Measurements from ENCODE around the gene LRRC51. TPM values are rescaled to one million over a fixed set of nuclear protein-coding genes. Genes with fewer than 3 reads are reported as not detected.

Gene LRRC51
- total and polyA plus RNA-seq, 2 of the 4 experiments (the other 2 are of a cell fraction) = 5.3 to 5.6 TPM

GRCh38 chr11:72084965-72085364, 4.3 kb downstream of the LRRC51 start:
- Histone ChIP-seq H3K9me3 (ENCODE audit: control insufficient read depth, insufficient read depth, low read length) (no peaks in the 10 kb centered on the region), H3K4ac (ENCODE audit: low read depth, low read length) (no peak overlapping the region), H3K9ac (ENCODE audit: low read depth, low read length) (no peak overlapping the region), H4K5ac (ENCODE audit: low read depth, low read length) (no peak overlapping the region), H3K27me3 (ENCODE audit: control insufficient read depth, insufficient read depth, low read length) (no peaks in the 10 kb centered on the region), H2BK20ac (ENCODE audit: low read depth, low read length) (no peak overlapping the region), H3K23ac (ENCODE audit: low read depth, low read length) (no peak overlapping the region), H2BK15ac (ENCODE audit: low read depth, low read length) (no peak overlapping the region), H2BK120ac (ENCODE audit: low read depth, low read length) (no peak overlapping the region), H3K4me2 (ENCODE audit: low read depth, low read length) (no peak overlapping the region), H3K14ac (replicated peaks; ENCODE audit: low read depth, low read length) (no peak overlapping the region), H3K9me1 (ENCODE audit: insufficient read depth, low read length) (no peaks in the 10 kb centered on the region; the same call in 1 of the 2 replicates), H4K91ac (ENCODE audit: insufficient read depth, low read depth, low read length) (no peak overlapping the region), H2AK9ac (replicated peaks; ENCODE audit: low read depth, low read length, poor library complexity) (no peak overlapping the region), H4K20me1 (ENCODE audit: insufficient read depth, low read length) (no peaks in the 10 kb centered on the region), H3K27ac (ENCODE audit: insufficient read depth, low read length) (no peak overlapping the region), H3K56ac (ENCODE audit: extremely low read depth, insufficient read depth, low read length) (no peak overlapping the region), H2AFZ (replicated peaks; ENCODE audit: low read length, poor library complexity) (no peak overlapping the region), H3K79me1 (ENCODE audit: low read depth in 1 of 2, low read length in 2 of 2) (peaks cover 10 to 24% of the 10 kb centered on the region in 2 experiments; a peak in 3 of 4 replicates), H3K18ac (ENCODE audit: low read depth, low read length) (no peak overlapping the region), H2AK5ac (ENCODE audit: low read depth, low read length) (no peak overlapping the region), H4K8ac (ENCODE audit: low read depth in 2 of 2, low read length in 2 of 2) (no peak overlapping the region), H3K4me3 (ENCODE audit: insufficient read depth, low read depth, low read length) (no peak overlapping the region), H3K4me1 (ENCODE audit: control insufficient read depth, insufficient read depth, low read length) (no peaks in the 10 kb centered on the region), H2BK5ac (ENCODE audit: low read depth, low read length, poor library complexity, severe bottlenecking) (no peak overlapping the region), H3K36me3 (ENCODE audit: control insufficient read depth, insufficient read depth, low read length) (peaks cover 6% of the 10 kb centered on the region)
- TF ChIP-seq FOS (IDR thresholded peaks at IDR 0.05; ENCODE audit: low read depth, low read length) = no peak
- TF ChIP-seq RFX5 (IDR thresholded peaks at IDR 0.05; ENCODE audit: low read depth, low read length) = no peak
- TF ChIP-seq NFE2L2 (IDR thresholded peaks at IDR 0.05; ENCODE audit: low read depth, low read length) = no peak
- no peak for TF ChIP-seq ELK1 (IDR thresholded peaks at IDR 0.05; ENCODE audit: borderline replicate concordance, low read depth, low read length)
- TF ChIP-seq USF2 (IDR thresholded peaks at IDR 0.05; ENCODE audit: low read depth, low read length) = no peak
- TF ChIP-seq POLR2A (IDR thresholded peaks at IDR 0.05; ENCODE audit: low read depth, low read length) = no peak
- TF ChIP-seq RAD21 (IDR thresholded peaks at IDR 0.05; ENCODE audit: low read length) = no peak
- TF ChIP-seq CEBPB (IDR thresholded peaks at IDR 0.05; ENCODE audit: low read depth, low read length) = no peak
- no peak for TF ChIP-seq BHLHE40 (IDR thresholded peaks at IDR 0.05; ENCODE audit: low read depth, low read length)
- no peak for TF ChIP-seq RCOR1 (IDR thresholded peaks at IDR 0.05; ENCODE audit: insufficient replicate concordance, low read length)
- TF ChIP-seq MAFK (IDR thresholded peaks at IDR 0.05; ENCODE audit: low read depth, low read length) = no peak
- TF ChIP-seq MAZ (IDR thresholded peaks at IDR 0.05; ENCODE audit: borderline replicate concordance, low read depth, low read length) = no peak
- no peak for TF ChIP-seq SMC3 (IDR thresholded peaks at IDR 0.05; ENCODE audit: low read depth, low read length)
- no peak for TF ChIP-seq CHD1 (IDR thresholded peaks at IDR 0.05; ENCODE audit: low read depth, low read length)
- intact Hi-C loops (cut with micrococcal nuclease) = no loop called here
- dilution Hi-C loops (cut with HindIII; ENCODE audit: low sequenced_read_pairs, unreplicated experiment) = no loop called here
- DNase-seq = no peak
- POLR2A ChIA-PET (ENCODE audit: unreplicated experiment) = interaction anchor here (0.6 kb wide), 1 partner anchor 16 kb away, joined by 3 read pairs; no protein-coding TSS in a partner anchor
- BruUV-seq (replicated peaks) = no TSS peak
- in situ Hi-C loops (cut with MboI; ENCODE audit: low sequenced_read_pairs) = no loop called here
- no peak for ATAC-seq (ENCODE audit: low read depth)
- CTCF ChIA-PET = interaction anchor here (0.6 to 3.4 kb wide), 3 partner anchors 60 to 1384 kb away, joined by 3 to 12 read pairs (median 7); no protein-coding TSS in a partner anchor
- WGBS, 2 experiments (ENCODE audit: extremely low coverage in 2 of 2, insufficient read length in 1 of 2) = no CpG with 5 or more reads among the region's 1 CpG
